Upper lobe of left lung (tissue), 6 donors: ENCODE data around the gene XKR3. TPM values are rescaled to one million over a fixed set of nuclear protein-coding genes. Genes with fewer than 3 reads are reported as not detected.

Experiments used
- small RNA-seq, 4 donors: library from RNA; depleted of rRNA; stranded (forward); fragments of <200 nt; gene quantifications; one replicate each; pipeline ENCODE3, GENCODE V24; 2016
- total RNA-seq, 6 donors: library from RNA; depleted of rRNA in 4 of 6; stranded (reverse); fragments of >200 nt in 4 of 6; gene quantifications; one replicate each; pipeline versions ENCODE4 v1.1.0 to v1.2.1, GENCODE V29; 2016 to 2021
- donor health status: DM: no; HTN: no; CAD: no; lungs with moderate emphysema.
- donor health status: DM: no; HTN: yes; CAD: no; lungs with severe emphysema.

XKR3 gene
- total RNA-seq, 6 donors from 2014 or later = not detected

Small RNA genes within 50 kb of the gene (small RNA-seq; reads per million reads assigned to genes)
- 0 reads per million in 4 donors for gene GPM6BP3

Other genes with a start within 250 kb of the XKR3 start
- gene CCT8L2, start 232.6 kb downstream of the XKR3 start, total RNA-seq = not detected
- gene GAB4, start 182.8 kb upstream of the XKR3 start, total RNA-seq = not detected